ENCODE data around the gene LDLR.
"Not testable (repeated sequence)": the region's sequence is repeated elsewhere in the genome, so short reads cannot be mapped to it uniquely, and the experiment has no call there.

LDLR gene

DNA sequence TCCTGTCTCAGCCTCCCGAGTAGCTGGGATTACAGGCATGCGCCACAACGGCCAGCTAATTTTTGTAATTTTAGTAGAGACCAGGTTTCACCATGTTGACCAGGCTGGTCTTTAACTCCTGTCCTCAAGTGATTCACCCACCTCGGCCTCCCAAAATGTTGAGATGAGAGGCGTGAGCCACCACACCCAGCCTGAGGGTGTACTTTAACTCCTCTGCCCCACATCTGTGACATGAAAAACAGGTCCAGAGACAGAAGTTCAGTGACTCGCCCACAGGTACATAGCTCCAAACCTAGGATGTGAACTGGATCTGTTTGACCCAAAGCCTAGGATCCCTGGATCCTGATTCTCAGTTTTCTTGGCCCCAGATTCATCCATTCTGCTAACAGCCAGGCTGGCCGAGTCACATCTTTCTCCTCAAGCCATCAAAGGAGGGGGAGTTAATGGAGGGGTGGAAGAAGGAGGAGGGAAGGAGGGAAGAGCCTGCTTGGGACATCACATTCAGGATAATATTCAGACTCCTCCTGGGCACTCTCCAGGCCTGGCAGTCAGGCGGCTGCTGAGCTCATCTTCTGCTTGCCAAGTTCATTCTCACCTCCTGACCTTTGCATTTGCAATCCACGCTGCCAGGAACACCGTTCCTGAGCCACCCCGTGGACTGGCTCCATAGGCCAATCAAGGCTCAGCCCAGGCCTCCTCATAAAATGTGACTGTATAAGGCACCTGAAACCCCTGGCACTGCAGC lies 63.2 kb downstream of the LDLR start:
- no peak for TF ChIP-seq POLR2AphosphoS5 (IDR thresholded peaks at IDR 0.05; ENCODE audit: low read depth, low read length)
- no peak for TF ChIP-seq TAF1 (IDR thresholded peaks at IDR 0.05; ENCODE audit: borderline replicate concordance, low read depth, low read length)
- no peak for TF ChIP-seq POLR2A (IDR thresholded peaks at IDR 0.05; ENCODE audit: low read depth, low read length)
- DNase-seq (ENCODE audit: insufficient read length) (no peak), FAIRE-seq (no peak)

DNA sequence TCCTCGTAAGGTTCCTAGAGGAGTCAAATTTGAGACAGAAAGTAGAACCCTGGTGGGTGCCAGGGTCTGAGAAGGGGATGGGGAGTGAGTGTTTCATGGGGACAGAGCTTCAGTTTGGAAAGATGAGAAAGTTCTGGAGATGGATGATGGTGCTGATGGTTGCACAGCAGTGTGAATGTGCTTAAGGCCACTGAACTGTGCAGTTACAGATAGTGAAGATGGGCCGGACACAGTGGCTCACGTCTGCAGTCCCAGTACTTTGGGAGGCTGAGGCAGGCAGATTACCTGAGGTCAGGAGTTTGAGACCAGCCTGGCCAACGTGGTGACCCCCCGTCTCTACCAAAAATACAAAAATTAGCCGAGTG lies 65.4 kb downstream of the LDLR start:
- TF ChIP-seq TAF1 (IDR thresholded peaks at IDR 0.05; ENCODE audit: borderline replicate concordance, low read depth, low read length) (no peak), POLR2AphosphoS5 (IDR thresholded peaks at IDR 0.05; ENCODE audit: low read depth, low read length) (no peak), POLR2A (IDR thresholded peaks at IDR 0.05; ENCODE audit: low read depth, low read length) (no peak)
- FAIRE-seq = no peak
- DNase-seq (ENCODE audit: insufficient read length) = no peak

DNA sequence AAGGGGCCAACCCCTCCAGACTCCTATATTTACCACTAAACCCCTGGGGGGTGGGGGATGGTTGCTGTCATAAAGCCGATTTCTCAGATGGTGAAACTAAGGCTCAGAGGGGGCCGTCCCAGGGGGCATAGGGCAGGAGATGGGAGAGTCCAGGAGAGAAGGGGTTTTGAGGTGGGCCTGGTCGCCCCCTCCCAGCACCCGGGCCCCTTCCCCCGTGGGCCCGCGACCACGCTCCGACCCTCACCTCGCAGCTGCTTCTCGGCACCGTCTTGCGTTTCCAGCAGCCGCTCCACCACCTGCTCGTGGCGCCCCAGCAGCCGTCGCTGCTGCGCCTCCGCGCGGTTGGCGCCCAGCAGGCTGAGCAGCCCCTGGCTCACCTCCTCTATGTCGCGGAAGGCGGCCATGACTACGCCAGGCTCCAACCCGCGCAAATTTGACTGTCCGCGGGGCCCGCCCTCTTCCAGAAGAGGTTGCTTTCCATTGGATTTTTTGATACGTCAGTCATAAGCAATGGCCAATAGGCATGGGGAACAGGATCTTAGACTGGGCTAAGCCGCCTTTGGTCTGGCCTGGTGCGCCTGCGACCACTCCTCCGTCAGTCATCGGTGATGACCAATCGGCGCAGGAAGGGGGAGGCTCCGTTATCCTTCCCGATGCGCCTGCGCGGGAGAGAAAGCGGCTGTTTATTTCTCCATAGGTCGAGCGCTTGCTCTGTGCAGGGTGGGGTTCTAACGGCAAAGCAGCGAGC lies 66.3 kb downstream of the LDLR start, which contains the start of gene SPC24:
TSS of gene SPC24 (minus strand) at position 410 of the 748 bp plus-strand sequence. CDS start at position 404, 6 bp downstream.
- TF ChIP-seq POLR2A (IDR thresholded peaks at IDR 0.05; ENCODE audit: low read depth, low read length) (peak; percentile 84), POLR2AphosphoS5 (IDR thresholded peaks at IDR 0.05; ENCODE audit: low read depth, low read length) (peak; percentile 81), TAF1 (IDR thresholded peaks at IDR 0.05; ENCODE audit: borderline replicate concordance, low read depth, low read length) (peak; percentile 85)
- peak; percentile 98 for FAIRE-seq
- DNase-seq (ENCODE audit: insufficient read length) = peak; percentile 100

DNA sequence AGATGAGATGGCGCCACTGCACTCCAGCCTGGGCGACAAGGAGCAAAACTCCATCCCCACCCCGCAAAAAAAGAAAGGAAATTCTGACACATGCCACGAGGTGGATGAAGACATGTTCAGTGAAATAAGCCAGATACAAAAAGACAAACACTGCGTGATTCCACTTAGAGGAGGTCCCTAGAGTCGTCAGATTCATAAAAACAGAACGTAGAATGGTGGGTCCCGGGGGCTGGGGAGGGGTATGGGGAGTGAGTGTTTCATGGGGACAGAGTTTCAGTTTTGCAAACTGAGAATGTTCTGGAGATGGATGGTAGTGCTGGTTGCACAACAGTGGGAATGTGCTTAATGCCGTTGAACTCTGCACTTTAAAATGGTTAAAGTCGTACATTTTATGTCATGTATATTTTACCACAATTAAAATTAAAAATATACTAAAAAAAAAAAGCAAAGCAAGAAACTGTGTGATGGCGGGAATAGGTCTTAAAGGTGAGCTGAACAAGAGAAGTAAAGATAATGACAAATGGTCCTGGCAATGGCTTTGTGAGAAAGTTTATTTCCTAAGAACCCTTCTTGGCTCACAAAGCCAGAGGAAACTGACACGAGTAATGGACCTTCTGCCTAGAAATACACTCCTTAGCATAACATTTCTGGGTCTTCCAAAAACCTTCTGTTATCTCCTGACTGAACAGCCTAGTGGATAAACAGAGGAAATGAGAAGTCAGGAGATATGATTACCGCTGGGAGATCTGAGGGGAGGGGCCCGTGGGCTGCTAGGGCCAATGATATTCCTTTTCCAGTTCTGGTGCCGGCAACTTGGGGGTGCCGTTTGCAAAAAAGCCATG lies 70.6 kb downstream of the LDLR start:
- TF ChIP-seq TAF1 (IDR thresholded peaks at IDR 0.05; ENCODE audit: borderline replicate concordance, low read depth, low read length) = no peak
- TF ChIP-seq POLR2AphosphoS5 (IDR thresholded peaks at IDR 0.05; ENCODE audit: low read depth, low read length) = no peak
- no peak for TF ChIP-seq POLR2A (IDR thresholded peaks at IDR 0.05; ENCODE audit: low read depth, low read length)
- FAIRE-seq (no peak), DNase-seq (ENCODE audit: insufficient read length) (no peak)

DNA sequence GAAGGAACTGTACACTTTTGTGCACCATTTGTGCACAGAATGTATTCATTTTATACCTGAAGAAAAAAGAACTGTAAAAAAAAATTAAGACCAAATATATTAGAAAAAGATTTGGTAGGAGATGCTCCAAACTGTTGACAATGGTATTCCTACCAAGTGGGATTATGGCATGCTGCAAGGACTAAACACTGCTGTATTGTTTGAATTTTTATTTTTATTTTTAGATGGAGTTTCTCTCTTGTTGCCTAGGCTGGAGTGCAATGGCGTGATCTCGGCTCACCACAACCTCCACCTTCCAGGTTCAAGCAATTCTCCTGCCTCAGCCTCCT lies 71.1 kb downstream of the LDLR start:
- FAIRE-seq = not testable (repeated sequence)

DNA sequence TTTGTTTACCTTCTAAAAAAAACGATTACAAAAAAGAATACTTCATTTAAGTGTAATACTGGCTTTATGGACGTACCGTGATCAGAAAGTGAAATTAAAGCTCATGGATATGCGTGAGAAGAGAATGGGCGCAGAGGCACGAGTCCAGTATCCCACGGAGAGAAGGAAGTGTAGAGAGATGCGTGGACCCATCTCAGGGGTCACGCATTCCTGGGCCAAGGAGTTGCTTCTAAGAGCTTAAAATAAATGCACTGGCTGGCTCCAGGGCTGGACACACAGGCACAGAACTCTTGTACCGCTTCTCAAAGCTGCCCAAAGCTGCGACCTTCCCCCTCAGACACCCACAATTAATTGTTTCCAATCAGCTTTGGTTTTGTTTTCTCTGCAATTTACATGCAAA lies 75.0 kb downstream of the LDLR start:
- FAIRE-seq (no peak), DNase-seq (ENCODE audit: insufficient read length) (no peak)
- TF ChIP-seq POLR2A (IDR thresholded peaks at IDR 0.05; ENCODE audit: low read depth, low read length) (no peak), POLR2AphosphoS5 (IDR thresholded peaks at IDR 0.05; ENCODE audit: low read depth, low read length) (no peak), TAF1 (IDR thresholded peaks at IDR 0.05; ENCODE audit: borderline replicate concordance, low read depth, low read length) (no peak)

More for the DNA sequence above, 71.1 kb downstream of the LDLR start:
- DNase-seq (ENCODE audit: insufficient read length) = not testable (repeated sequence)

DNA sequence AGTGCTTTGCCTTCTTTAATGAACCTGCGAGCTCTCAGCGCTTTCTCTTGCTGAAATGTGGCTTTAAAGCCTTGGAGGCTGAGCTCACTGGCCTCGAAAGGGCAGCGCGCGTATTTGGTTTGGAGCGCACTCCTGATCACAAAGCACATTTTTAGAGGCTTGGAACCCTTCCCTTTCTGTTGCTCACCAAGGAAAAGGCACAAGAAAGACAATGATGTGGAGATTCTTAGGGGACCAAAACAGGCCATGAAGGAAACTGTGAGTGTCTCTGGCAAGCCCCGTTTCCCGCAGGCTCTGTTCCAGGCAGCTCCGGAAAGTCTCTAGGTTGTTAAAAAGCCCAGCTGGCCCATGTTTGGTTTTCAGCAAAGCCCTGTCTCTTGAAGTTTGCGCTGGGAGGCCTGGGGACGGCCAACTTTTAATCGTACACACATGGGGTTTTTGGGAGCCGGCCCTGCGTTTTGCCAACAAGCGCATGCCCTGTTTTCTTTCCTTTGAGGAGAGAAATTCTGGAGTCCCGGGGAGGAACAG lies 75.7 kb downstream of the LDLR start:
- DNase-seq (ENCODE audit: insufficient read length) (no peak), FAIRE-seq (no peak)
- TF ChIP-seq POLR2AphosphoS5 (IDR thresholded peaks at IDR 0.05; ENCODE audit: low read depth, low read length) = no peak
- TF ChIP-seq TAF1 (IDR thresholded peaks at IDR 0.05; ENCODE audit: borderline replicate concordance, low read depth, low read length) = no peak
- no peak for TF ChIP-seq POLR2A (IDR thresholded peaks at IDR 0.05; ENCODE audit: low read depth, low read length)

DNA sequence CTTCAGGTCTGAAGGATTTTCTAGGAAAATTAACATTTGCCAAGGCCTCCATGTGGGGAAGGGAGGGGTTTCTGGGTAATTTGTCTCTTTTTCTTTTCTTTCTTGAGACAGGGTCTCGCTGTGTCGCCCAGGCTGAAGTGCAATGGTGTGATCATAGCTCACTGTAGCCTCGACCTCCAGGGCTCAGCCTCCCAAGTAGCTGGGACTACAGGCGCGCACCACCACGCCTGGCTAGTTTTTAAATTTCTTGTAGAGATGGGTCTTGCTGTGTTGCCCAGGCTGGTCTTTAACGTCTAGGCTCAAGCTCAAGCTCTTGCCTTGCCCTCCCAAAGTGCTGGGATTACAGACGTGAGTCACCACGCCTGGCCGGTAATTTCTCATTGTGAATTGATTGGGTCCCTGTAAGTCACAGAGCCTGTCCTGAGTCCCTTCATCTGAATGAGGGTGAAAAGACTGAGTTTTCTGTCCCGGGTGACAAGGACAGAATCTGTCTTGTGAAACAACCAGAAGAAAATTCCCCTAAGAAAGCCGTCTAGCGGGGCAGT lies 76.3 kb downstream of the LDLR start:
- FAIRE-seq (no peak), DNase-seq (ENCODE audit: insufficient read length) (no peak)
- no peak for TF ChIP-seq POLR2A (IDR thresholded peaks at IDR 0.05; ENCODE audit: low read depth, low read length)
- TF ChIP-seq TAF1 (IDR thresholded peaks at IDR 0.05; ENCODE audit: borderline replicate concordance, low read depth, low read length) = no peak
- TF ChIP-seq POLR2AphosphoS5 (IDR thresholded peaks at IDR 0.05; ENCODE audit: low read depth, low read length) = no peak

DNA sequence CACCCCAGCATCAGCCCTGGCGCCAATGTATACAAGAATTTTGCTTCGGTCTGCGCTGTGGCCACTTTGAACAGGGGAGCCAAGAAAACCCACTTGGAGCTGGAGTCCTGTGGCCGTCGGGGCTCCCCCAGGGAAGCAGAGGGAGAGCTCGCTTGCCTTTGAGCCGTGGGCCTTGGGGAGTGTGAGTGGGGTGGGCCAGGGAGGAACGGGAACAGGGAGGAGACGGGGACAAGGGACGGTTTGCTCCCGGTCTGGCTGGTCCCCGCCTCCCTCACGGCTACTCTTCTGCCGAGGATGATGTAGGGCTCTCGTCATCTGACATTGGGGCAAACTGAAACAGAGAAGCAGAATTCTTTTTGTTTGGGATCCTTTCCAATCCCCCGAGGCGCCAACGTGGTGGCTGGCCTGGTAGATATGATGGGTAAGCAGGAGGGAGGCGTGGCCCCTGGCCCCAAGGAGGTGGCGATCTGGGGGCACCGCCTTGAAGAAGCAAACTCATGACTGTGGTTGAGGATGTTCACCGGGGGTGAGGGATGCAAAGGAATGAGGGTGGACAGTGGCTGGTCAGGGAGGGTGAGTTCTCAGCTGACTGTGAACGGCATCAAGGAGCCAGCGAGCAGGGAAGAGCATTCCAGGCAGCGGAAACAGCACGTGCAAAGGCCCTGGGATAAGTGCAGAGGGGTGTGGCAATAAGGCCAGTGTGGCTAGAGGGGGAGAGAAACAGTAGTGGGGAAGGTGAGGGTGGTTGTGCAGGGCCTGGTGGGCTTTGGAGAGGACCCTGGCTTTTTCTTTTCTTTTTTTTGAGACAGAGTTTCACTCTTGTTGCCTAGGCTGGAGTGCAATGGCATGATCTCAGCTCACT lies 77.2 kb downstream of the LDLR start:
- TF ChIP-seq POLR2A (IDR thresholded peaks at IDR 0.05; ENCODE audit: low read depth, low read length) = no peak
- no peak for TF ChIP-seq TAF1 (IDR thresholded peaks at IDR 0.05; ENCODE audit: borderline replicate concordance, low read depth, low read length)
- no peak for TF ChIP-seq POLR2AphosphoS5 (IDR thresholded peaks at IDR 0.05; ENCODE audit: low read depth, low read length)
- DNase-seq (ENCODE audit: insufficient read length) = no peak
- FAIRE-seq = no peak

DNA sequence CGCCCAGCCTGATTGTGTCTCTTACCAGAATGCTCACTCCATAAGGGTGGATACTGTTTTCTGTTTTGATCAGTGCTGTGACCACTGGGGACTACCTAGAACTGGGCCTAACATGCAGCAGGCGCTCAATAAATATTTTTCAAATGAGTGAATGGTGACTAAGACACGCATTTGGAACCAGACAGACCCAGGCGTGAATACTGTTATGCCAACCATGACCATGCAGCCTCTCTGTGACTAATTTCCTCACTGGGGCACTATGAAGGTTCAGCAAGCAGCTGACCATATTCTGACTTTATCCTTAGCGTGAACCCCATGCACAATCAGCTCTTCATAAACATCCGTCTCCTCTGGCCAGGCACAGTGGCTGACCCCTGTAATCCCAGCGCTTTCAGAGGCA lies 79.3 kb downstream of the LDLR start:
- DNase-seq (ENCODE audit: insufficient read length) (no peak), FAIRE-seq (no peak)
- TF ChIP-seq POLR2AphosphoS5 (IDR thresholded peaks at IDR 0.05; ENCODE audit: low read depth, low read length) (no peak), TAF1 (IDR thresholded peaks at IDR 0.05; ENCODE audit: borderline replicate concordance, low read depth, low read length) (no peak), POLR2A (IDR thresholded peaks at IDR 0.05; ENCODE audit: low read depth, low read length) (no peak)
